ENCODE measurements around the gene TMEM253. TPM values are rescaled to one million over a fixed set of nuclear protein-coding genes. Genes with fewer than 3 reads are reported as not detected.
A peak's percentile ranks its signal among the peaks of the same experiment; 100 is the strongest.

Gene TMEM253
- total RNA-seq, 1 donor from 2014 or later = 1.4 TPM

- FAIRE-seq = no peak
- Mint-ChIP-seq H3K27ac (ENCODE audit: unreplicated experiment) (peak overlapping the region; percentile 75), H3K36me3 (ENCODE audit: low read depth, unreplicated experiment) (no peaks in the 10 kb centered on the region), H3K27me3 (ENCODE audit: low read depth, unreplicated experiment) (no peaks in the 10 kb centered on the region), H3K4me3 (ENCODE audit: unreplicated experiment) (no peak overlapping the region), H3K9me3 (ENCODE audit: unreplicated experiment) (no peaks in the 10 kb centered on the region), H3K4me1 (ENCODE audit: low read depth, unreplicated experiment) (peaks cover 58% of the 10 kb centered on the region)
- Histone ChIP-seq H3K4me1 (ENCODE audit: insufficient read depth, low read length) (peaks cover 24% of the 10 kb centered on the region), H3K4me2 (ENCODE audit: low read length) (no peak overlapping the region), H3K27ac (ENCODE audit: low read depth, low read length) (no peak overlapping the region), H4K20me1 (ENCODE audit: insufficient read depth, low read length) (no peaks in the 10 kb centered on the region), H3K4me3 (ENCODE audit: insufficient read depth, low read depth, low read length) (no peak overlapping the region), H3K36me3 (ENCODE audit: insufficient read depth, low read length) (no peaks in the 10 kb centered on the region), H3K27me3 (ENCODE audit: insufficient read depth, low read length) (no peaks in the 10 kb centered on the region), H3K9ac (ENCODE audit: low read length) (no peak overlapping the region), H3K9me3 (ENCODE audit: insufficient read depth, low read depth, low read length) (no peaks in the 10 kb centered on the region), H2AFZ (ENCODE audit: low read depth, low read length) (no peak overlapping the region), H3K79me2 (ENCODE audit: insufficient read depth, low read length) (no peaks in the 10 kb centered on the region)
- DNase-seq (ENCODE audit: low read depth) = no peak
- no peak for TF ChIP-seq EZH2 (IDR thresholded peaks at IDR 0.05; ENCODE audit: insufficient read depth, low read length)
- TF ChIP-seq CTCF (IDR thresholded peaks at IDR 0.05; ENCODE audit: insufficient read depth, low read depth, low read length) = no peak
Measured at GRCh38 chr14:21060614-21061346, 40.1 kb upstream of the TMEM253 start.

- TF ChIP-seq CTCF (IDR thresholded peaks at IDR 0.05; ENCODE audit: insufficient read depth, low read depth, low read length) (no peak), EZH2 (IDR thresholded peaks at IDR 0.05; ENCODE audit: insufficient read depth, low read length) (no peak)
- Histone ChIP-seq H3K9ac (ENCODE audit: low read length) (no peak overlapping the region), H3K27me3 (ENCODE audit: insufficient read depth, low read length) (no peaks in the 10 kb centered on the region), H3K4me3 (ENCODE audit: insufficient read depth, low read depth, low read length) (no peak overlapping the region), H3K27ac (ENCODE audit: low read depth, low read length) (no peak overlapping the region), H3K4me2 (ENCODE audit: low read length) (no peak overlapping the region), H2AFZ (ENCODE audit: low read depth, low read length) (no peak overlapping the region), H3K36me3 (ENCODE audit: insufficient read depth, low read length) (no peaks in the 10 kb centered on the region), H4K20me1 (ENCODE audit: insufficient read depth, low read length) (no peaks in the 10 kb centered on the region), H3K9me3 (ENCODE audit: insufficient read depth, low read depth, low read length) (no peaks in the 10 kb centered on the region), H3K4me1 (ENCODE audit: insufficient read depth, low read length) (peaks cover 24% of the 10 kb centered on the region), H3K79me2 (ENCODE audit: insufficient read depth, low read length) (no peaks in the 10 kb centered on the region)
- Mint-ChIP-seq H3K9me3 (ENCODE audit: unreplicated experiment) (no peaks in the 10 kb centered on the region), H3K4me1 (ENCODE audit: low read depth, unreplicated experiment) (peaks cover 57% of the 10 kb centered on the region), H3K36me3 (ENCODE audit: low read depth, unreplicated experiment) (no peaks in the 10 kb centered on the region), H3K4me3 (ENCODE audit: unreplicated experiment) (no peak overlapping the region), H3K27ac (ENCODE audit: unreplicated experiment) (peak overlapping the region; percentile 75), H3K27me3 (ENCODE audit: low read depth, unreplicated experiment) (no peaks in the 10 kb centered on the region)
- FAIRE-seq (no peak), DNase-seq (ENCODE audit: low read depth) (no peak)
Measured at GRCh38 chr14:21061347-21061668, 39.6 kb upstream of the TMEM253 start.

GRCh38 chr14:21063479-21063878 lies 37.4 kb upstream of the TMEM253 start:
- H3K4me2 ChIP-seq (ENCODE audit: low read length) = peak overlapping the region; percentile 55
- H3K79me2 ChIP-seq (ENCODE audit: insufficient read depth, low read length) = no peaks in the 10 kb centered on the region
- no peaks in the 10 kb centered on the region for H4K20me1 ChIP-seq (ENCODE audit: insufficient read depth, low read length)
- peak; percentile 75 for FAIRE-seq
- no peaks in the 10 kb centered on the region for H3K27me3 ChIP-seq (ENCODE audit: insufficient read depth, low read length)
- H3K27me3 Mint-ChIP-seq (ENCODE audit: low read depth, unreplicated experiment) = no peaks in the 10 kb centered on the region
- H3K4me3 ChIP-seq (ENCODE audit: insufficient read depth, low read depth, low read length) = no peak overlapping the region
- peak; percentile 81 for DNase-seq (ENCODE audit: low read depth)
- H3K27ac ChIP-seq (ENCODE audit: low read depth, low read length) = peak overlapping the region; percentile 6
- H2AFZ ChIP-seq (ENCODE audit: low read depth, low read length) = no peak overlapping the region
- TF ChIP-seq CTCF (IDR thresholded peaks at IDR 0.05; ENCODE audit: insufficient read depth, low read depth, low read length) = no peak
- no peak for TF ChIP-seq EZH2 (IDR thresholded peaks at IDR 0.05; ENCODE audit: insufficient read depth, low read length)
- H3K27ac Mint-ChIP-seq (ENCODE audit: unreplicated experiment) = peak overlapping the region; percentile 93
- H3K9me3 Mint-ChIP-seq (ENCODE audit: unreplicated experiment) = no peaks in the 10 kb centered on the region
- H3K36me3 Mint-ChIP-seq (ENCODE audit: low read depth, unreplicated experiment) = no peaks in the 10 kb centered on the region
- H3K4me1 ChIP-seq (ENCODE audit: insufficient read depth, low read length) = peaks cover 15% of the 10 kb centered on the region
- peaks cover 58% of the 10 kb centered on the region for H3K4me1 Mint-ChIP-seq (ENCODE audit: low read depth, unreplicated experiment)
- H3K36me3 ChIP-seq (ENCODE audit: insufficient read depth, low read length) = no peaks in the 10 kb centered on the region
- peak overlapping the region; percentile 17 for H3K4me3 Mint-ChIP-seq (ENCODE audit: unreplicated experiment)
- H3K9me3 ChIP-seq (ENCODE audit: insufficient read depth, low read depth, low read length) = no peaks in the 10 kb centered on the region
- H3K9ac ChIP-seq (ENCODE audit: low read length) = peak overlapping the region; percentile 1

All from astrocyte (in vitro differentiated cells and primary cell).